ENCODE results near the gene LYPLA2.
"Not testable (repeated sequence)": the region's sequence is repeated elsewhere in the genome, so short reads cannot be mapped to it uniquely, and the experiment has no call there.

The LYPLA2 gene

DNA sequence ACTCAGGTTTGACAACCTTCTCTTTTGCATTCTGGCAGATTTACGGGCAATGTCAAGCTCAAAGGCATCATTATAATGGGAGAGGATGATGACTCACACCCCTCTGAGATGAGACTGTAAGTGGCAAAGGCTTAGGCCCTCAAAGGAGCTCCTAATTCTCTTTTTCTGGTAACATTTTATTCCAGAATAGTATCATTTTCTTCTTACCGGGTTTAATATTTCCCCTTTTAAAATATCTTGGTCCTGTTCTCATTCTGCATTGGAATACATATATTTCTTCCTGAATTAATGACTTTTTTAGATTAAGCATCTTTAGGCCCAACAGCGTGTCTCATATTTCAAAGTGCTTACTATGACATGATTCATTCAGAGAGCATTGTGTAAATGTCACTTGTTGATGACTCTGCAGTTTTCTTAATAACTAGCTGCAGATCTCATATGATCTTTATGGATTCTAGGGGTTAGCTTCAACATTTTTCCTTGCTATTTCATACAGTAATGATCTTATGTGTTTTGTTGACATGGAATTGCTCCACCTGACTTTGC, 11.0 kb upstream of the LYPLA2 start:
- DNase-seq: no peak

DNA sequence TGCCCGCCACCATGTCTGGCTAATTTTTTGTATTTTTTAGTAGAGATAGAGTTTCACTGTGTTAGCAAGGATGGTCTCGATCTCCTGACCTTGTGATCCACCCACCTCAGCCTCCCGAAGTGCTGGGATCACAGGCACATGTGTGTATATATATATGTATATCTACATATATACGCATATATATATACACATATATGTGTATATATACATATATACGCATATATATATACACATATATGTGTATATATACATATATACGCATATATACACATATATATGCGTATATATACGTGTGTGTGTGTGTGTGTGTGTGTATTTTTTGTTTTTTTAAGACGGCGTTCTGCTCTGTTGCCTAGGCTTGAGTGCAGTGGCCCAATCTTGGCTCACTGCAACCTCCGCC, 7.8 kb upstream of the LYPLA2 start:
- DNase-seq: not testable (repeated sequence)

DNA sequence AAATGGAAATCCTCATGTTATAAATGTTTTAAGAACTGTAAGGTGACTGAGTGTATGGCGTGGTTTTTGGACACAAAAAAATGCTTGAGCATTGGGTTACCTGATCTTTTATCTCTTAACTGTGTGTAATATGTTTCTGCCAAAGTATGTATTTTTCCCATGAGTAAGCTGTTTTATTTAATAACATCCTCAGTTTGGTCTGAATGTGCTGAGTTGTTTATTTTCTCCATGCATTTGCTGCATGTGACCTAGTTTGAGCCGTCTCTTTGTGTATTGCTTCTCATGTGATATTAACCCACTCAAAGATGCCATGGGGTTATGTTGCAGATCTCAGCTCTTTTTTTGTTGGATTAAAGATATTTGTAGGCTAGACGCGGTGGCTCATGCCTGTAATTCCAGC, 6.1 kb upstream of the LYPLA2 start:
- no peak for DNase-seq

DNA sequence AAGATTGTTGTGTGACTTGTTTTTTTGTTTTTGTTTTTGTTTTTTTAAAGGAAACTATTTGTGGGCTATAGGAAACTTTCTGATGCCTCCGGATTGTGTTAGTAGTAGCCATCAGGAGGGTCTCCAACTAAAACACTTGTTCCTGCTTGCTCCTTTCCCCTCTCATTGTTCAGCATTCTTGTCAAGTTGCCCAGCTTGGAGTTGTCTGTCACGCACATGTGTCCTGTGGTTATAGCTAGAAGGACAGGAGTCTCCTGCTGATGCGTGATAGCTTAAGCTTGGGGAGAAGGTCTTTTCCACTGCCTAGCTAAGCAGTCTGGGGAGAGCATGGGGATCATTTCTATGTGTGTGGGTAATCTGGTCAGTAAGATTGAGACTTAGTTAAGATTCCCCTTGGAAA, 3.2 kb upstream of the LYPLA2 start:
- no peak for DNase-seq

DNA sequence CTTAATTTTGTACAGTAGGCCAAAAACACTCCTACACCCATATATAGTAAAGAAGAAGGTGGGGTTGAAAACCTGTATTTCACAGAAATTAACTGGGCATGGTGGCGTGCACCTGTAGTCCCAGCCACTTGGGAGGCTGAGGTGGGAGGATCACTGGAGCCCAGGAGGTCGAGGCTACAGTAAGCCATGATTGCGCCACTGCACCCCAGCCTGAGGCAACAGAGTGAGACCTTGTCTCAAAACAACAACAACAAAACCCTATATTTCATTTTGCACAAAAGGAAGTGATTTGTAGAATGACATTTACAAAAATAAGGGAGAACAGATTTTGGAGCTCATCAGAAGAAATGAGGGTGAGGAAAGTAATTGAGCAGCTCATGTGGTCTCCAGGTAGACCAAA, 2.2 kb upstream of the LYPLA2 start:
- no peak for DNase-seq

DNA sequence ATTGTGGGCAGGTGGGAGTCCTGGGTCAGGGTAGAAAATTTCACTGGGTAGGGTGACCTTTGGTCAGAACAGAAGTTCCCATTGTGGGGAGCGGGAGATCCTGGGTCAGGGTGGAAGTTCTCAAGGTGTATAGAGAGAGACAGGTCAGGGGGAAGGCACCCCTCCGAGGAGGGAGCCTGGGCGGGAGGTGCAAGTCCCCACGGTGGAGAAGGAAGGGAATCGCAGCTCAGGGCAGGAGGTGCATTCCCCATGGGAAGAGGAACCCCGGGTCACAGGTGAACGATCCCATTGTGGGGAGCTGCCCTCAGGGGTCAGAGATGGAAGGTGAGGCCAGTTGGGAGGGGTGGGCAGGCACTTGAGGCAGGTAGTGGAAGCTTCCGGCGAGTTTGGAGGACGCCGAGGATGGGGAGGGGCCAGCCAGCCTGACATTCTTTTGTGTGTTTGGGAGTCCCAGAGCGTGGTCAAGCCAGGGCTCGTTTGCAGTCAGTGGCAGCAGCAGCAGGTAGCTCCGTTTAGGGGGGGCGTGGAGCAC, 637 bp downstream of the LYPLA2 start:
- DNase-seq: peak; percentile 32

DNA sequence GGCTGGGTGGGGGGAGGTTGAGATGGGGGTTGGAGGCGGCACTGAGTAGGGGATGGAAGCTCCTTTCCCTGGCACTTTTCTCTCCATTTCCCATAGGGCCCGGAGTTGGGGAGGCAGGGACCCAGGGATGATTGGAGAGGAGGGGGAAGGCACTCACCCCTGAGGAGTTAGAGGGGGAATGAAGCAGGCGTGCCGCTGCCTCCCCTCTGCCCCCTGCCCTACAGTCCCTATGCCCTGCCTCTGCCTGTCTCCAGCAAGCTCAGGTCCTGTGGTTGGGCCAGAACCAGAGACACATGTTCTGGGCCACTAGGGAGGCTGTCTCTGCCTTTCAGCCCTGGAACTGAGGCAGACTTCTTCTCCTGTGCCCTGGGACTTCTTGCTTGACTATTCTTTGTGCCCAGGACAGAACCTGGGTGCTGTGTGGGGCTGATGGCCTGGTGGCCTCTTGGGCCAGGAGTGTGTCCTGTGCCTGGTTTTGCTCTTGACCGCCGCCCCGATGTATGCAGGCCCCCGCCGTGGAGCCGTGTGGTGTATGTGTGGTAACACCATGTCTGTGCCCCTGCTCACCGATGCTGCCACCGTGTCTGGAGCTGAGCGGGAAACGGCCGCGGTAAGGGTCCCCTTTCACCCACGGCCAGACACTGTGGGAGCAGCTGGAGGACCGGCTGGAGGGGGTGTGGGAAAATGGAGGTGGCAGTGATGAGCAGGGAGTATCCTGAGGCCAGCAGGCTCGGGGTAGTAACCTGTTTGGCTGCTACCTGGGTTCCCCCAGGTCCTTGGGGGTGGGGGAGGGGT, 1.4 kb downstream of the LYPLA2 start:
- DNase-seq: no peak

DNA sequence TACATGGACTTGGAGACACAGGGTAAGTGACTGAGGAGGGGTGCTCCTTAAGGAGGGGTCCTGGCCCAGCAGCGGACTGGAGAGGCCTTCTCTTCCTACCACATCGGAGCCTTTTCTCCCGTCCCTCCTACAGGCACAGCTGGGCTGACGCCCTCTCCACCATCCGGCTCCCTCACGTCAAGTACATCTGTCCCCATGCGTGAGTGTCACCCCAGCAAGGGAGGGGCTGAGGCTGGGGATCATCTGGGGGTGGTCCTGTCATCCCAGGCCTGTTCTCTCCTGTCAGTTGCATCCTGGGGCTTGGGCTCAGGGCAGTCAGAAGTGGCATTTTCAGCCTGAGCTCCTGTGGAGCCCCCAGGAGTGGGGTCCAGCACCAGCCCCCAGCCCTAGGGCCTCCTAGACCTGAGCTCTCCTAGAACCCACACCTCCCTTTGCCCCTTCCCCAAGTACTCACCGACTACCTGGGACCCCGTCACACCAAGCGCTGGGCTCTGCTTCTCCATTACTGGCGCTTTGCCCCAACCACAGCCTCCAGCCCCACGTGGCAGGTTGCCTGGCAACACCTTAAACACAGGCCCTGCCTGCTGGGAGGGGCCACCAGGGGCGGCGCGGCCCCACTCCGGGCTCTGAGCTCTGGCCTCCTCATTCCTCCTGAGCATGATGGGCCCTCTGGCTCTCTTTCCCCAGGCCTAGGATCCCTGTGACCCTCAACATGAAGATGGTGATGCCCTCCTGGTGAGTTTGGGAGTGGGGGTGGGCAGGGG, 2.3 kb downstream of the LYPLA2 start:
- peak; percentile 53 for DNase-seq

DNA sequence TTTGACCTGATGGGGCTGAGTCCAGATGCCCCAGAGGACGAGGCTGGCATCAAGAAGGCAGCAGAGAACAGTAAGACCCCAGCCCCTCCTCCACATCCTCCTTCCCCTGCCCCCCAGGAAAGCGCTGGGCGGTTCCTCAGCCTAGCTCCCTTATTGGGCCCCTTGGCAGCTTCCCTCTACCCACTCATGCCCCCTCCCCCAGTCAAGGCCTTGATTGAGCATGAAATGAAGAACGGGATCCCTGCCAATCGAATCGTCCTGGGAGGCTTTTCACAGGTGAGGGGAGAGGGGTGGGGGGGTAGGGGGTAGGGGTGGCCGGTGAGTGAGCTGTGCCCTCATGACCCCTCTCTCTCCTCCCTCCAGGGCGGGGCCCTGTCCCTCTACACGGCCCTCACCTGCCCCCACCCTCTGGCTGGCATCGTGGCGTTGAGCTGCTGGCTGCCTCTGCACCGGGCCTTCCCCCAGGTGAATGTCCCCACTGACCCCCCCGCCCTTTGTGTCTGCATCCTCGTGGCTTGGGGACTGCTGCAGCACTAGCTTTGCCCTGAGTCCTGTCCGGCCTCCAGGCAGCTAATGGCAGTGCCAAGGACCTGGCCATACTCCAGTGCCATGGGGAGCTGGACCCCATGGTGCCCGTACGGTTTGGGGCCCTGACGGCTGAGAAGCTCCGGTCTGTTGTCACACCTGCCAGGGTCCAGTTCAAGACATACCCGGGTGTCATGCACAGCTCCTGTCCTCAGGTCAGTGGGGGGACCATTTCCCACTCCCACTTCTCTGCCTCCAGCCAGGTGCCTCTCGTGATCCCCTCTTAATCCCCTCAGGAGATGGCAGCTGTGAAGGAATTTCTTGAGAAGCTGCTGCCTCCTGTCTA, 3.2 kb downstream of the LYPLA2 start:
- no peak for DNase-seq

DNA sequence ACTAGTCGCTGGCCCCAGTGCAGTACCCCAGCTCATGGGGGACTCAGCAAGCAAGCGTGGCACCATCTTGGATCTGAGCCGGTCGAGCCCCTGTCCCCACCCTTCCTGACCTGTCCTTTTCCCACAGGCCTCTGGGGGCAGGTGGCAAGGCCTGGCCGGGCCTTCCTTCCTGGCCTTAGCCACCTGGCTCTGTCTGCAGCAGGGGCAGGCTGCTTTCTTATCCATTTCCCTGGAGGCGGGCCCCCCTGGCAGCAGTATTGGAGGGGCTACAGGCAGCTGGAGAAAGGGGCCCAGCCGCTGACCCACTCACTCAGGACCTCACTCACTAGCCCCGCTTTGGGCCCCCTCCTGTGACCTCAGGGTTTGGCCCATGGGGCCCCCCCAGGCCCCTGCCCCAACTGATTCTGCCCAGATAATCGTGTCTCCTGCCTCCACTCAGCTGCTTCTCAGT, 3.8 kb downstream of the LYPLA2 start:
- not testable (repeated sequence) for DNase-seq

DNA sequence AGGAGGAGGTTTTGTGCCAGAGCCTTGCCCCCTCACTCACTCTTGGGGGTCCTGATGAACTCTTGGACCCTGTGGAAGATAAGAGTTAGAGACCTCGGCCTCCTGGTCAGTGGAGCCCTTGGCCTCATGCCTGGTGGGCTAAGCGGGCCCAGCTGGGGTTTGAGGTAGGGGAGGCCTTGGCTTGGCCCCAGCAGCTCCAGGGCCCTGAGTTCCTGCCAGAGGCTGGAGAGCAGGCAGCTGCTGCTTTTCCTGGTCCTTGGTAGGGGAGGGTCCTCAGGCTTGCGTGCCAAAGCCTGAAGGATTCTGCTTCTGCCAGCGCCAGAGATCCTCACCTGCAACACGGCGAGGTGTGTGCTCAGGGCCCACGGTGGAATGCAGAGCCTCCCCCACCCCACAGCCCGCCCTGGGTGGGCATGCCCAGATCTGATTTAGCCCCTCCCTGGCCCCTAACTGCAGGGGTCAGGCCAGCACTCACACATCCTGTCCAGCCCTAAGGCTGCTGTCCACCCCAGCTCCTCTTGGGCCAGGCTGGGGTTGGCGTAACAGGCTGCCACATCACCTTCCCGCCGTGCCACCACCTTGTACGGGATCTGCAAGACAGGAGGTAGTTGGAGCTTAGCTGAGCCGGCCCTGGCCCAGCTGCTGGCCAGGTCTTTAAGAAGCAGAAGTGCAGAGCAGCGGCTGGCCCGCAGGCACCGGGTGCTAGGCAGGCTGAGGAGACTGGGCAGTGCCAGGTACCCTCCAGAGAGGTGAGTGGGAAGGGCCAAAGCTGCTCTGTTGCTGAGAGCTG, 4.9 kb downstream of the LYPLA2 start:
- DNase-seq: no peak

DNA sequence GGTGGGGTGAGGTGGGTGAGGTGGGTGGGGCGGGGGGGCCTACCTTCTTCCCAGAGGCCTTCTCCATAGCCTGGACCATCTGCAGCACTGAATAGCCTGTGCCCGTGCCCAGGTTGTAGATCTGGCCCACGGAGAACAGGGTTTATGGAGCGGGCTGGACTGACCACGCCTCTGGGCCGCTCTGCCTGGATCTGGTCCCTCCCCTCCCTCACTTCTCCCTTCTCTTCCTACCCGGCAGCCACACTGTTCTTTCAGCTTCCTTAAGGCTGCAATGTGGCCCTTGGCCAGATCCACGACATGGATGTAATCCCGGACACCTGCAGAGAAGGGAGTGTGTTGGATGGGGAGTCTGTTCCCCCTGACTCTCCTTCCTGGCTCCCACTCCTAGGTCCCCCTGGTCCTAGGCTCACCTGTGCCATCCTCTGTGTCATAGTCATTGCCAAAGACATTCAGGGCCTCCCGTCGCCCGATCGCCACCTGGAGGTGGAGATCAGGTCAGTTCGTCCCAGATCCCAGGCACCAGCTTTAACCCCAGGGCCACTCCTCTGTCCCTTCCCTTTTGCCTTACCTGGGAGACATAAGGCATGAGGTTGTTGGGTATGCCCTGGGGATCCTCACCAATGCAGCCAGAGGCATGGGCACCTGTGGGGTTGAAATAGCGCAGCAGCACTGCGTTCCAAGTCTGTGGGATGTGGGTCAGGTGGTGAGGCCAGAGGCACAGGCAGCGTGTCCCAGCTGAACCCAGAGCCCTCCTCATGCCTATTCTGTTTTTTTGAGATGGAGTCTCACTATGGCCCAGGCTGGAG, 5.7 kb downstream of the LYPLA2 start:
- DNase-seq: no peak

DNA sequence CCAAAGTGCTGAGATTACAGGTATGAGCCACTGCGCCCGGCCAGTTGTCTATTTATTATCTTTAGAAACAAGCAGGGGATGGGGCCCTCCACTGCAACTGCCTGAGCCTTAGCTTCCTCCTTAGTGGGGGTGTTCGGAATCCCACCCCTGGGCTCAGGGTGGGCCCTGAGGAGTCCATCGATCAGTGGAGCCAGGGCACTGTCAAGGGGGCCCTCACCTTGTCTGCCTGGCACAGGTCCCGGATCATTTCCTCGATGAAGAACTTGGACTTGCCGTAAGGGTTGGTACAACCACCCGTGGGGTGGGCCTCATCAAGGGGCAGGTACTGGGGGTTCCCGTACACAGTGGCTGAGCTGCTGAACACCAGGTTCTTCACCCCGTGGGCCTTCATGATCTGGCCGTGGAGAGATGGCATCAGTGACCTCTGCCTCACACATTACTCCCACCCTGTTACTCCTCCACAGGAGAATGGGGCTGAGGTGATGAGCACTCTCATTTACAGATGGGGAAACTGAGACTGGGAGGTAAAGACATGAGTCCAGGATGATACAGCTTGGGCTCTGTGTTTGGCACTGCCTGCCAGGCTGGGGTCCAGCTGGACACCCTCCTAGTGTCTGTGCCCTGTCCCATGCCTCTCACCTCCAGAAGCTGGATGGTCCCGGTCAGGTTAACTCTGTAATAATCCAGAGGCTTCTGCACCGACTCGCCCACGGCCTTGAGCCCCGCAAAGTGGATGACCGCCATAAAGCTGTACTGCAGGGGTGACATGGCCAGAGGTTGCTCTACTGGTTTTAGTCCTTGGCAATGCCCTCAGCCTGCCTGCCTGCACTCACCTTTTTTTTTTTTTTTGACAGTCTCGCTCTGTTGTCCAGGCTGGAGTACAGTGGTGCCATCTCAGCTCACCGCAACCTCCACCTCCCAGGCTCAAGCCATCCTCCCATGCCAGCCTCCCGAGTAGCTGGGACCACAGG, 6.8 kb downstream of the LYPLA2 start:
- DNase-seq: no peak

DNA sequence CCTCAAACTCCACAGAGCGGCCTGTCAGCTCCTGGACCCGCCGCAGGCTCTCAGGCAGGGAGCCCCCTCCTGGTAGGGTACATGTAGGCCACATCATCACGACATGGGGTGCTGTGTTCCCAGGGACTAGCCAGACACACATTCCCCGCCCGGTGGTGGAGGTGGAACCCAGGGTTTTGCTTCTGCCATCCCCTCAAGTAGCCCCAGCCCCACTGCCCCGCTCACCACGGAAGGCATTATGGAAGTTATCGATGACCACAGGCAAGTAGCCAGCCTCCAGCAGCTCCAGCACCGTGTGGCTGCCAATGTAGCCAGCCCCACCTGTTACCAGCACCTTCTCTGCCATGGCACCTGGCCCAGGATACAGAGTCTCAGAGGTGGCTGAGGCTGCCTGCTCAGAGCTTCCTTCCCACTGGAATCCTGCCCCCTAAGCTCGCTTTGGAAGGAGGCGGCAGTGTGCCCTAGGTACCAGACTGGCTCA, 7.8 kb downstream of the LYPLA2 start:
- no peak for DNase-seq

DNA sequence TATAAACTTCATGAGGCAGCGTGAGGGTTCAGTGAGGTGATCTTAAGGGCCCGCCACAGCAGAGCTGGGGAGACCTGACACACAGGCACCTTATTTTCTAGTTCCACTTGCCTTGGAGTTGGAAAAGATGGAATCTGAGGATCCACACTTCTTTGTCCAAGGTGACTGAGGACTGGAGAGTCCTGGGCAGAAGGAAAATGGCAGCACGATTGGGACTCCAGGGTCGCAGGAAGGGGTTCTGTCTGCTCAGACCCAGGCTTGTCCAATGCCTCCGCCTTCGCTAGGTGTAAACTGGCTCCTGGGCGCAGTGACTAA, 8.3 kb downstream of the LYPLA2 start:
- DNase-seq: no peak

DNA sequence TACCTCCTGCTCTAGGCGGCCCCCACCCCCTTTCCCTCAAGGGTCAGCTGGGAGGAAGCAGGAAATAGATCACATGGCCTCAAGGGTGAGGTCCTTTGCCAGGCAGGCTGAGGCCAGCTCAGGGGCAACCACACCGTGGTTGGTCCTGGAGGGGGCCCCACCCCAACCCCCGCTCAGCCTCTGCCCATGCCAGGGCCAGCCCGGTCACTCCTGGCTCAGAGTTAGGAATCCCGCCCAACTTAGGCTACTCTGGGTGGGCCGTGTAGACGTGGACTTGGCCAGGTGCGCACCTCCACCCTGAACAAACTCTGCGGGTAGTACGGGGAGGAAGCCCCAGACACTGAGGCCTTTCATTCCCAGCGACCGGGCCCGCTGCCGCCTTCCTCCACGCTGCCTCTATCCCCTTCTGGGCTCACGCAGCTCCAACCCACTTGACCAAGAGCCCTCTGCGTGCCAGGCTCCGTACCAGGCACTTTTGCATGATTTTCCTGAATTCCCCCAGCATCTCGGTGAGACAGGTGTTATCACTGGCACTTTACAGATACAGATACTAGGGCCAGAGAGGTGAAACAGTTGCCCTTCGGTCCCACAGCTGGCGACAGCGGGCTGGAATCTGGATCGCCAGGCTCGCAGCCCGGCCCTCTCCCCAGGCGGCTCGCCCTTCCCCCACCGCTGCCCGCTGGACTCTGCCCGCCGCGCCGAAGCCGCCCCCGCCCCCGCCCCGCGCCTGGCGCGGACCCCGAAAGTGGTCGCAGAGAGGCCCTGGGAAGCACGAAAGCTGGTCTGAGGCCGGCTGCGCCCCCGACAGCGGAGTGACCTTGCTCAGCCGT, 8.8 kb downstream of the LYPLA2 start:
- DNase-seq: peak; percentile 40

DNA sequence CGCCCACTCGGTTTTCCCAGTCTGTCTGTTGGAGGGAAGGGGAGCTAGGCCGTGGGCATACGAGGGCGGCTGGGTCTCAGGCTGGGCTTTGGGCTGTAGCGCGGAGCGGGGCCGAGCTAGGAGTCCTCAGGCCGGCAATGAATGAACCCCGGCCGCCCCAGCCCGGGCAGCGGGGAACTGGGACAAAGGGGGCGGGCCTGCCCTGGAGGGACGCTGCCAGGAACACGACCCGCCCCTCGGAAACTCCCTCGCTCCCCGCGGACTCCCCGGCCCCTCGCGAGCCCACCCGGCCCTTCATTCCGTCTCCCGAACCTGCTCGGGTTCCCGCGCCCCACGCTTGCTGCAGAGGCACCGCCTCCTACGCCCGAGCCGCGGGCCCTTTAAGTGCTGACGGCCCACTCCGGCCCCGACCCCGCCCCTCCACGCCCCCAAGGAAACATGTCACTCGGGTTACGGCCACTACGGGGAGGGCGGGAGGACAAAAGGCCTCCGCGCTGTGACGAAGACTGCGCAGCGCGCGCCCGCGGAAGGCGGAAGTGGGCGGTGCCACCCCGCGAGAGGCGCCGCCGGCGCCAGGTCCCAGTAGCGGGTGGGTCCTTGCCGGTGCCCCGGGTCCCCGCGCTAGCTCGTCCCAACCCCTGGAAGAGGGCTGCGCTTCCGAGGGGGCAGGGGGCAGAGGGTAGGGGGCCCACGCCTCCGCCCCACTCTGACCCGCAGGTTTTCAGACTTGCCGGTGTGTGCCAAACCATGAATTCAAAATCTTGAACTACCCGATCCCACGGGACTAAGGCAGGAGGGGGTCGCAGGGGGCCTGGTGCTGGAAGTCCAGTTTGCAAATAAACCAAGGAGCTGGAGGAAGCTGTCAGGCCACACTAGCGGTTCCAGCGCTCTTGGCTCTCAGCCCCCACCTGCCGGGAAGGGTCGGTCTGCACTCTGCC, 9.7 kb downstream of the LYPLA2 start, which contains the start of gene GALE:
GALE (minus strand) TSS at position 355 of the 938 bp plus-strand sequence. CDS start 1,747 bp downstream, outside the sequence.
- peak; percentile 97 for DNase-seq
